HG03135 (cell line): ENCODE results near the gene FBXO33.
"Not testable (repeated sequence)": the region's sequence is repeated elsewhere in the genome, so short reads cannot be mapped to it uniquely, and the experiment has no call there.

Source experiments
- ATAC-seq: cut with Tn5 transposase; IDR thresholded peaks from one replicate; pipeline ENCODE4 v1.9.1; 2021; ENCODE audit warnings: mild to moderate bottlenecking, moderate library complexity; ENCODE audit not compliant: unreplicated experiment

Gene FBXO33

DNA sequence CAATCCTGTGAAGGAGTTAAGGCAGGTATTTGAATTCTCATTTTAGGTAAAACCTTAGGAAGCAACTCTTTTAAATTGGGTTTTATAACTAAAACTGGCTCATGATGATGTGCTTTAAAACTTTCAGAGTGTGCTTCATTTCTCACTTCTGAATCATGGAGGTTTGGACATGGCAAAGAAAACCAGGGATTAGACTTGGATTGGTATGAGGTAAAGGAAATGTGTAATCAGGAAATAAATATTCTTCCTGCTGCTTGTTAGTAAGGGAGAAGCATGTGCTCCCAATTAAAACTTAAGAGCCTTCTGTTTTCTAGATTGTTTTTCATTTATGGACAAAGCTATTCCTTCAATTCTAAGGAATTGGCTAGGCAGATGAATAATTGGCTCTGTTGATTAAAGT, 57.4 kb downstream of the FBXO33 start:
- no peak for ATAC-seq

DNA sequence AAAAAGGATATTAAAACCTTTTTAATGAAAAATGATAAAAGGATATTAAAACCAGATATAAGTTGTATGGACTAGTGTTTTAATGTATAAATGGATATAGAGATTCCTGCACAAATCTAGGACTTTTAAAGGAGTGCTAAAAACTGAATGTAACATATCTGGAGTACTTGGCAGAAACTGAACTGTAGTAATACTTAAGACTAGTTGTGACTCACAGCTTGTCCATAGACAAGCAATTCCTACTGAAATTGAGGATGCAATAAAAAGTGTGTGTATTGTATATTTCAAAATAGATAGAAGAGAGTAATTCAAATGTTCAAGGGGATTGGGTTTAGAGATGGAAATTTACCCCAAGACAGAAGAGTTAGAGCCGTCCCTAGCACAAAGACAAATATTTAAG, 59.6 kb downstream of the FBXO33 start:
- ATAC-seq = no peak

DNA sequence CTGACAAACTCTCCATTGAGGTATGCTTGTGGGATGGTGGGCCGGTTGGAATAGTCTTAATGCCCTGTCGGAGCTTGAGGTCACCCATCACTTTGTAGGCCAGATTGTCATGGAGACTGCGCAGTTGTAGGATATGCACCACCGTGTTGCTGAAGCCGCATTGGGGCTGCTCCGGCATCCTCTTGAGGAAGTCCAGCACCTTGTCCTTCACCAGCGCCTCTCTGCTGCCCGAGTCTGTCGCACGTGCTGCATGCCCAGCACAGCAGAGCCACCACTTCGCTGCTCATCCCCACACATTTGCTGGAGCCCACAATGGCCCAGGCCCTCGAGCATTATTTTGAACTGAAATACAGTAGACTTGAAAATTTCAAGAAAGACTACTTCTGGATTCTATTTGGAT, 61.8 kb downstream of the FBXO33 start:
- ATAC-seq = no peak

DNA sequence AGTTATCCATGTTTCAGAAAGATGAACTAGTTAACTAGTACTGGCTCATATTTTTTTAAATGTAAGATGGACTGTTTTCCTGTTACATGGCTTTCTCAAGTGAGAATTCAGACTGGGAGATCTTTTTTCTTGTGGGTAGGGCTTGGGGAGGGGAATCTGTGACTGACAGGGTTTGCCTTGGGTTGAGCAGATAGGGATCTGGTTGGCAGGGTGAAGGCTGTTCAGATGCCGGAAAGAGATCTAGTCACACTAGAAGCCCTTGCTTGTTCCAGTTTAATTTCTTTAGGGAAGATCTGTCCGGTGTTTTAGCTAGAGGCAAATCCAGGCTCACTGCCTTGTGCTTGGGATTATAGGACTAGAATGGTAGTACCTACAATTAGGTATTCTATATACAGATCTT, 63.2 kb downstream of the FBXO33 start:
- no peak for ATAC-seq

DNA sequence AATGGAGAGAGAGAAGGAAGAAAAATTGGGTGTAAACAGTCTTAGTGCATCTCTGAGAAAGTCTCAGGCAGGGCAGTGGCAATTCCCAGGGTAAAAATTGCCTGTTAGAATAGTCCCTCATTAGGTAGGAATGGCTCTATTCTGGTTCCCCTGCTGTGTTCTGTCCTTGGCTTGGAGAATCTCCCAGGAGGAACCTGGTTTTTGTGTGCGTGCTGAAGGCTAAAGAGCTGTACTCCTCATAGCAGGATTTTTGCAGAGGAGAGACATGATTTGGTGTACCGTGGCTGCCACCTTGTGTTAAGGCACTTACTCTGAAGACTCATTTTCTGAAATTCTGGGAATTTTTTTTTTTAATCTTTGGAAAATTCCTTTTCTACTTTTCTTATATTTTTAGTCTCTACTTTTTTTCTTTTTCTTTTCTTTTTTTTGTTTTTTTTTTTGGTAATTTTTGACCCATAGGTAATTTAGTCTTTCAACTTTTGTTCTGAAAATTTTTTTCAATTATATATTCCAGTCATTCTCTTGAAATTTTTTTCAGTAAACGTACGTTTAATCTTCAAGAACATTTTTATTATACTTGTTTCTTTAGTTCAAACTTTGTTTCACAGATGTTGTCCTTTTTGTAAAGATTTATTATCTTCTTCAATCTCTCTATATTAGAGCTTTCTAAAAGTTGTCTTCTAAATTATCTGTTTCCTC, 63.8 kb downstream of the FBXO33 start:
- ATAC-seq = no peak

DNA sequence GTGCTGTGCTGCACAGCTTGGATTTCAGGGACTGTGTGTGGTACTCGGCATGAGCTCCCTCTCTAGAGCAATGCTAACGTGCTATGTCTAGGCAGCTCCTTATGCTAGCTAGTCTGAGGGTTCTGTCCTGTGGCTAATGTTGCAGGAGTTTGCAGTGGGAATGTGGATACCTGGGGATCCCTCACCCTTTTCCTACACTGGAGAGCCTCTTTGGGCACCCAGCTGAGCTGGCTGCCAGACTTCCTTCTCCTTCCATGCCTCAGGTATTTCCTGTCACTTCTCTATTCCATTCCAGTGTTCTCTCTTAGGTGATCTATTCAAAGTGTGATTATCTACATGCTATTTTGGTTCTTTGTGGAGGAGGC, 64.9 kb downstream of the FBXO33 start:
- ATAC-seq = no peak

DNA sequence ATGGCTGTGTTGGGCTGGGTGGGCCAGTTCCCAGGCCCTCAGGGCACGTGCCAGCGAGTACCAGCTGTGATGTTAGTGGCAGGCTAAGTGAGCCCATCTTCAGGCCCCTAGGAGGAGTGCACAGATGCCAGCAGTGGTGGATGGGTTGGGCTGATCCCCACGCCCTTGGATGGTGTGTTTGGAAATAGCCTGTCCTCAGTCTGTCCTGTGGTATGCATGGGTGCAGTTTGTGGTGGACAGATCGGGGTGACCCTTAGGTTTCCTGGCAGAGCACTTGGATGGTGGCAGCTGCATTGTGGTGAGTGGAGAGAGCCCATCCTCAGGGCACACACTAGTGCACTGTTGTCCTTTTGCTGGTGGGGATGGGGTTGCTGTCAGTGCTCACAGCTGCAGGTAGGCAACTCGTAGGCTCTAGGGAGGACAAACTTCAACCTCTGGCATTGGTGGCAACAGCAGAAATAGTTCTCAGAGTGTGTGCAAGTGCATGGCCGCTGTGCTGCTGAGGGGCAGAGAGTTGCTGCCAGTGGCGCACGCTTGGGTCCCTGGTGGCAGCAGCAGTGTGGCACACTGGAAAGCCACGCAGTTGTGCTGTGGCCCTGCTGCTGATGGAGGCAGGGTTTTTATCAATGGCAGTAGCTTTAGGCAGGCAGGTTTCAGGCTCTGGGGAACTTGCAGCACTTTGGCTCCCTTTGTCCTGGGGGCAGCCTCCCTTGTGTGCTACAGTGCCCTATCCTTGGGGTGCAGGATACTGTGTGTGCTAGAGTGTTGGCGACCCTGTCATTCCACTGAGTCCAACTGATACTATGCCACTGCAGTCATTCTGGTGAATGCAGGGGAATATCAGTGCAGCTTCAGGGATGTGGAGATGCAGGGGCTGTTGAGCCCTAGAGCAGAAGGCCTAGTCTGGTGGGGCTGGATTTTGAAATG, 65.5 kb downstream of the FBXO33 start:
- ATAC-seq = no peak

DNA sequence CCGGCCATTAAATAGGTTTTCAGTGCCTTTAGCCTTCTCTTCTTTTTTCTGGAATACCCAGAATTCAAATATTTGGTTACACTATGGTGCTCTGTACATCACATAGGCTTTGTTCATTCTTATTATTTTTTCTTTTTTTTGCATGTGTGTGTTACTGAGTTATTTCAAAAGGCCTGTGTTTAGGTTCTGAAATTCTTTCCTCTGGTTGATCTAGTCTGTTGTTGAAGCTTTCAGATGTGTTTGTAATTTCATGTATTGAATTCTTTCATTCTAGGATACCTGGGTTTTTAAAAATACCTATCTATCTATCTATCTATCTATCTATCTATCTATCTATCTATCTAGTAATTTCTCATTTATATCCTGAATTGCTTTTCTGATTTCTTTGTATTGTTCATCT, 66.9 kb downstream of the FBXO33 start:
- no peak for ATAC-seq

DNA sequence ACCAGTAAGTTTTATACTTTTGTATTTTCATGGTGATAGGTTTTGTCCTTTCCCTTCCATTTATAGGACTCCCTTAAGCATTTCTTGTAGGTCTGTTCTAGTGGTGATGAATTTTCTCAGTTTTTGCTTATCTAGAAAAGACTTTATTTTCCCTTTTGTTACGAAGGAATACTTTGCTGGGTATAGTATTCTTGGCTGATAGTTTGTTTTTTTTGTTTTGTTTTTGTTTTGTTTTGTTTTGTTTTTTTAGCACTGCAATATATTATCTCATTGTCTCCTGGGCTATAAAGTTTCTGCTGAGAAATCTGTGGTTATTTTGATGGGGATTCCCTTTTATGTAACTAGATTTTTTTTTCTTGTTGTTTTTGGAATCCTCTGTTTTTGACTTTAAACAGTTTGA, 67.7 kb downstream of the FBXO33 start:
- no peak for ATAC-seq

DNA sequence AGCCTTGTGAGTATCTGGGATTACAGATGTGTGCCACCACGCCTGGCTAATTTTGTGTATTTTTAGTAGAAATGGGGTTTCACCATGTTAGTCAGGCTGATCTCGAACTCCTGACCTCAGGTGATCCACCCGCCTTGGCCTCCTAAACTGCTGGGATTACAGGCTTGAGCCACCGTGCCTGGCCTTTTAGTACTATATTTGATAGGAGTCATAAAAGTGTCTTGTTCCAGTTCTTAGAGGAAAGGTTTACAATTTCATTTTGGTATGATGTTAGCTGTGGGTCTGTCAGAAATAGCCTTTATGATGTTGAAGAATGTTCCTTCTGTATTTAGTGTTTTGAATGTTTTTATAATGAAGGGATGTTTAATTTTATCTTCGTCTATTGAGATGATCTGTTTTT, 70.7 kb downstream of the FBXO33 start:
- ATAC-seq = not testable (repeated sequence)

DNA sequence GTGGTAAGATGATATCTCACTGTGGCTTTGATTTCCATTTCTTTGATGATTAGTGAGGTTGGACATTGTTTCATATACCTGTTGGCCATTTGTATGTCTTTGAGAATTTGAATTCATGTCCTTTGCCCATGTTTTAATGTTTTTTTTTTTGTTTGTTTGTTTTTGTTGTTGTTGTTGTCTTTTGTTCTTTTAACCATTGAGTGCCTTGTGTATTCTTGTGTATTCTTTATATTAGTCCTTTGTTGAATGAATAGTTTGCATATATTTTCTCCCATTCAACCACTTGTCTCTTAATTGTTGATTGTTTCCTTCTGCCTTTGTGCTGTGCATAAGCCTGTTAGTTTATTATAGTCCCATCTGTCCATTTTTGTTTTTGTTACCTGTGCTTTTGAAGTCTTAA, 71.9 kb downstream of the FBXO33 start:
- no peak for ATAC-seq

DNA sequence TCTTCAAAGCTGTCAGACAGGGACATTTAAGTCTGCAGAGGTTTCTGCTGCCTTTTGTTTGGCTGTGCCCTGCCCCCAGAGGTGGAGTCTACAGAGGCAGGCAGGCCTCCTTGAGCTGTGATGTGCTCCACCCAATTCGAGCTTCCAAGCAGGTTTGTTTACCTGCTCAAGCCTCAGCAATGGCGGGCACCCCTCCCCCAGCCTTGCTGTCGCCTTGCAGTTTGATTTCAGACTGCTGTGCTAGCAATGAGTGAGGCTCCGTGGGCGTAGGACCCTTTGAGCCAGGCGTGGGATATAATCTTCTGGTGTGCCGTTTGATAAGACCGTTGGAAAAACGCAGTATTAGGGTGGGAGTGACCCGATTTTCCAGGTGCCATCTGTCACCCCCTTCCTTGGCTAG, 73.2 kb downstream of the FBXO33 start:
- not testable (repeated sequence) for ATAC-seq

DNA sequence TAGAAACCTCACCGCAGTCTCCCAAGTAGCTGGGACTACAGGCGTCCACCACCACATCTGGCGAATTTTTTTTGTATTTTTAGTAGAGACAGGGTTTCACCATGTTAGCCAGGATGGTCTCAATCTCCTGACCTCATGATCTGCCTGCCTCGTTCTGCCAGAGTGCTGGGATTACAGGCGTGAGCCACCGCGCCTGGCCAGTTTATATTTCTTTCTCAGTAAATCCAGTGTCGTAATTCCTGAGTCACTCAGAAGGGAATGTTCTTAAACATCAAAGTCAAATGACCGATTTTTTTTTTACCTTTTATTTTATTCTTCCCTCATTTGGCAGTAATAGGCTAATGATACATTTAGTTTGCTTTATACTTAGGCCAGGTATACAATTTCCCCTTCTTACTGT, 80.5 kb downstream of the FBXO33 start:
- no peak for ATAC-seq

DNA sequence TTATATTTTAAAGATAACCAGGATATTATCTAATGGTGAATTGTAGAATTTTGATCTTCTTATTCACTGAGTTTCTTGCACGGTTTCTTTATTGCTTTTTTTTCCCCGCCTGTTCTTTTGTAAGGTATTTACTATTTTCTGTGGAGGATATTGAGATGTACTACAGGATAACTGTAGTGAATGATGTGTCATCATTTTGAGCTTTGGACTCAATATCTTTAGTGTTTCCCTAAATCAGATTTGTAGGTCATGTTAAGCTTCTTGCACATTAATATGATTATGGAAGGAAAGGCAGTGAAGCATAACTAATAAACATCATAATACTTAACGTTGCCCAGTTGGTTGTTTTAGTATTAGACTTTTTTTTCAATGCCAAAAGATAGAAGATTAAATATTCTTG, 81.4 kb downstream of the FBXO33 start:
- no peak for ATAC-seq
